ENCODE results near the gene SSNA1. TPM values are rescaled to one million over a fixed set of nuclear protein-coding genes. Genes with fewer than 3 reads are reported as not detected.

The SSNA1 gene
- total and polyA plus RNA-seq, 9 of the 15 experiments (the other 6 are each of a cell fraction or from before 2014, with no cell fraction given), result 1.9 to 130 (median 57.1) TPM

DNA sequence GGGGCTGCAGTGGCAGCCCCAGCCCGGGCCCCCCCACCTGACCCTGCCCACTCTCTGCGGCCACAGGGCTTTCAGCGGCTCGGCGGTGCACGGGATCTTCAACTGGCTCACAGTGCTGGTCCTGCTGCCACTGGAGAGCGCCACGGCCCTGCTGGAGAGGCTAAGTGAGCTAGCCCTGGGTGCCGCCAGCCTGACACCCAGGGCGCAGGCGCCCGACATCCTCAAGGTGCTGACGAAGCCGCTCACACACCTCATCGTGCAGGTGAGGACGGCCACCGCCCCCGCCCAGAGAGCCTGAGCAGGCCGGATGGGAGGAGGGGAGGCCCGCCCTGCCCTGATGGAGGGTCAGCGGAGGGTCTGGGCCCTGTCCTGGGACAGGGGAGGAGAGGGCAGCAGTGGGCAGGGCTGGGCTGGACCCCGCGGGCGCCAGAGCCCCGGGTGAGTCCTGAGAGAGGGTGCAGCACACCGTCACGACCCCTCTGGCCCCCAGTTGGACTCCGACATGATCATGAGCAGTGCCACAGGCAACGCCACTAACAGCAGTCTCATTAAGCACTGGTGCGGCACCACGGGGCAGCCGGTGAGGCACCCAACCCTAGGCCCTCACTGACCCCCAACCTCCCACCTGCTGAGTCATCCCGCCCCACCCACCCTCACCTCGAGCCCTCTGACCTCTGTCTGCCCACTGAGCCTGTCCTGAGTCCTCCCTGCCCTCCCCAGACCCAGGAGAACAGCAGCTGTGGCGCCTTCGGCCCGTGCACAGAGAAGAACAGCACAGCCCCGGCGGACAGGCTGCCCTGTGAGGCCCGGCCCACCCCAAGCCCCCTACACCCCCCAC is 44.9 kb downstream of the SSNA1 start (continued):
- TF ChIP-seq, protein P1, sequence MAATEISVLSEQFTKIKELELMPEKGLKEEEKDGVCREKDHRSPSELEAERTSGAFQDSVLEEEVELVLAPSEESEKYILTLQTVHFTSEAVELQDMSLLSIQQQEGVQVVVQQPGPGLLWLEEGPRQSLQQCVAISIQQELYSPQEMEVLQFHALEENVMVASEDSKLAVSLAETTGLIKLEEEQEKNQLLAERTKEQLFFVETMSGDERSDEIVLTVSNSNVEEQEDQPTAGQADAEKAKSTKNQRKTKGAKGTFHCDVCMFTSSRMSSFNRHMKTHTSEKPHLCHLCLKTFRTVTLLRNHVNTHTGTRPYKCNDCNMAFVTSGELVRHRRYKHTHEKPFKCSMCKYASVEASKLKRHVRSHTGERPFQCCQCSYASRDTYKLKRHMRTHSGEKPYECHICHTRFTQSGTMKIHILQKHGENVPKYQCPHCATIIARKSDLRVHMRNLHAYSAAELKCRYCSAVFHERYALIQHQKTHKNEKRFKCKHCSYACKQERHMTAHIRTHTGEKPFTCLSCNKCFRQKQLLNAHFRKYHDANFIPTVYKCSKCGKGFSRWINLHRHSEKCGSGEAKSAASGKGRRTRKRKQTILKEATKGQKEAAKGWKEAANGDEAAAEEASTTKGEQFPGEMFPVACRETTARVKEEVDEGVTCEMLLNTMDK (IDR thresholded peaks at IDR 0.05; ENCODE audit: borderline replicate concordance, insufficient read depth, low read depth, low read length, poor library complexity, severe bottlenecking), result no peak
- TF ChIP-seq, protein P2, sequence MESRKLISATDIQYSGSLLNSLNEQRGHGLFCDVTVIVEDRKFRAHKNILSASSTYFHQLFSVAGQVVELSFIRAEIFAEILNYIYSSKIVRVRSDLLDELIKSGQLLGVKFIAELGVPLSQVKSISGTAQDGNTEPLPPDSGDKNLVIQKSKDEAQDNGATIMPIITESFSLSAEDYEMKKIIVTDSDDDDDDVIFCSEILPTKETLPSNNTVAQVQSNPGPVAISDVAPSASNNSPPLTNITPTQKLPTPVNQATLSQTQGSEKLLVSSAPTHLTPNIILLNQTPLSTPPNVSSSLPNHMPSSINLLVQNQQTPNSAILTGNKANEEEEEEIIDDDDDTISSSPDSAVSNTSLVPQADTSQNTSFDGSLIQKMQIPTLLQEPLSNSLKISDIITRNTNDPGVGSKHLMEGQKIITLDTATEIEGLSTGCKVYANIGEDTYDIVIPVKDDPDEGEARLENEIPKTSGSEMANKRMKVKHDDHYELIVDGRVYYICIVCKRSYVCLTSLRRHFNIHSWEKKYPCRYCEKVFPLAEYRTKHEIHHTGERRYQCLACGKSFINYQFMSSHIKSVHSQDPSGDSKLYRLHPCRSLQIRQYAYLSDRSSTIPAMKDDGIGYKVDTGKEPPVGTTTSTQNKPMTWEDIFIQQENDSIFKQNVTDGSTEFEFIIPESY (CRISPR knock-in tag; IDR thresholded peaks at IDR 0.05), result peak; percentile 82
- TF ChIP-seq POLR2G (IDR thresholded peaks at IDR 0.05; ENCODE audit: low read depth, low read length), result peak; percentile 49; the same call in 1 of the 2 replicates
